GOT3 (cell line): ENCODE measurements around the gene NHSL2.

Experiments used
- DNase-seq: peaks from one replicate; lab custom pipeline; 2025; ENCODE audit warnings: mixed read lengths; lab: John Stamatoyannopoulos, UW

Gene NHSL2

DNA sequence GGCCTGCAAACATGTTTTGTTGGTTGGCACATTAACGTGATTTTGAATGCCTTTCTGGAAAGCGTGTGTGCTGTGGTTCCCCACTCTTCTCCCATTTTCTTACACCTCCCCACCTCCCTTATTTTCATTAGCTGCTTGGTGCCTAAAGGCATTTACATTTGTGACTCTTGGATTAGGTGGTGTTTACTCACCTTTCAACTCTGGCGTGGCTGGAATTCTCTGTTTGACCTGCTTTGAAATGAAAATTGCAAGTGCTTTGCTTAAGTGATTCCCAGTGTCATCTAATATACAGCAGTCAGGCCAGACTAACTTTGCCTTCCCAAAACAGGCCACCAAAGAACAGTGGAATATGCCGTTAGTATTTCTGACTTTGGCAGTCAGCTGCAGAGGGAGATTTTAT, 80.5 kb downstream of the NHSL2 start:
- DNase-seq: no peak

DNA sequence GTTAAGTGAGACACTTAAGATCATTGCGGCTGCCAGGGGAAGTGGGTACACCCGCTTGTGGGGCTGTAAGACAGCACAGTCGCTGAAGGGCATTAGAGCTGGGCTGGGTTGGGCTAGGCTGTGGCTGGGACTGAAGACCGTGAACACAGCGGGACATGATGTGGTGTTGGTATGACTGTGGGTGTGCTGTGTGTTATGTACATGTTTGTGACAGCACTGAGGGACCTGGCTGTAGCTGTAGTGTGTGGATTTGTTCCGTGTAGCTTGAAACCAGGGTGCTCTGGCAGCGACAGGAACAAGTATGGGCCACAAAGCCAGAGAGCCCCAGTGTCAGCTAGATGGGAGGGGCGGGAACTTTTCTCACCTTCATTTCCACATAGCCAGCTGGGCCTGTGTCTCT, 82.1 kb downstream of the NHSL2 start:
- DNase-seq: no peak

DNA sequence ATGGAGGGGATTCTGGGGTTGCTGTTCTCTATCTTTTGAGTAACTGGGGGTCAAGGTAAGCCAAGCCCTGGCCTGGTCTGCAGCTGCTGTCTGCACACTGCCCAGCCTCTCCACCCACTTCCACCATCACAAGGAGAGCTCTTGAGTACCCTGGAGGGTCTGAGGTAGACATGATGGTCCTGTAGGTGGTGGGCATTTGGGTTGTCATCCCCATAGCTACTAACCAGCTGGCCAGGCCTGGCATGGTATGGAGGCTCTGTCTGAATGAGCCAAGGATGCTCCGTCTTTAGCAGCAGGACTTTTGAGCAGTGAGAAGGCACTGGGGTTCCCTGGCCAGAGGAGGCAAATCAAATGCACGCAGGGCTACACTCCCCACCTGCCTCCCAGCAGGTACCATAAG, 82.7 kb downstream of the NHSL2 start:
- no peak for DNase-seq

DNA sequence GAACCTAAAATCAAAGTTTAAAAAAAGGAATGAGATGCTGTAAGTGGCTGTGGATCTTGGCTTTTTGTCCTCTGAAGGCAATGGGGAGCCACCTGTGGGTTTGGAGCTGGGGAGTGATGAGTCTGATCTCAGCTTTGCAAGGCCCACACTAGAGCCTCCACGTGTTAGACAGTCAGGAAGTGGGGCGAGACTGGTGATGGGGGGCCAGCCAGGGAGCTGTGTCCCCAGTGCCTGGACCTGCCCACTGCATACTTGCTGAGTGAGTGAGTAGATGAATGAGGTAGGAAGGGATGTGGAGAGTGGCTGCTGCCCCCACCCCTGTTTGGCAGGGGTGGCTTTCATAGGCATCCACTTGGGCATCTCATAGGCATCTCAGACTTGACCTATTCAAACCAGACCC, 84.0 kb downstream of the NHSL2 start:
- DNase-seq: no peak

DNA sequence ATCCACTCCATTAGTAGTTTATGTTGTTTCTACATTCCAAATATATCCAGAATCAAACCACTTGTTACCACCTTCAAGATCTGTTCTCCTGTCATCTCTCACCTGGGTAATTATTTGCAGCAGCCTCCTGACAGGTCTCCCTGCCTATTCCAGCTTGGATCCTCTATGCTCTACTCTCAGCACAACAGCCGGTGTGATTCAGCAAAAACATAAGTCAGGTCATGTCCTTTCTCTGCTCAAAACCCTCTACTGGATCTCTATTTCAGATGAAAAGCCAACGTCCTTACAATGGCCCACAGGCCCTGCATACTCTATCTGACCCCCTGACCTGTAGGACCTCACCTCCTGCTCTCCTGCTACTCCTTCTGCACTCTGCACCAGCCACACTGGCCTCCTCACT, 84.5 kb downstream of the NHSL2 start:
- no peak for DNase-seq

DNA sequence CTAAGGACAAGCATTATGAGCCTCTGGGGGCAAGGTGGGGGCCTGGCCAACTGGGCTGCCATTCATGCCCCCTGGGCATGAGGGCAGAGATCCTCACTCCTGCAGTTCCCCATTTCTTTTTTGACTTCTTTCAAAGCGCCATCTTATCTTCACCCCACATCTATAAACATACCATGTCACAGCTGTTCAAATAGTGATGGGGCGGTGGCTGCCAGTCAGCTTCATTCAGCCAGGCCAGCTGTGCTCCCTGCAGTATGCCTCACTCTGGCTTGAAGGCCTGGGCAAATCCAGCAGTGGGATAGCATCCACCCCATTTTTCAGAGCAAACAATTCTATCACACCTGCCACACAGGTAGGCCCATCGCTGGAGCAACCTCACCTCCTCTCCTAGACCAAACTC, 85.5 kb downstream of the NHSL2 start:
- no peak for DNase-seq

DNA sequence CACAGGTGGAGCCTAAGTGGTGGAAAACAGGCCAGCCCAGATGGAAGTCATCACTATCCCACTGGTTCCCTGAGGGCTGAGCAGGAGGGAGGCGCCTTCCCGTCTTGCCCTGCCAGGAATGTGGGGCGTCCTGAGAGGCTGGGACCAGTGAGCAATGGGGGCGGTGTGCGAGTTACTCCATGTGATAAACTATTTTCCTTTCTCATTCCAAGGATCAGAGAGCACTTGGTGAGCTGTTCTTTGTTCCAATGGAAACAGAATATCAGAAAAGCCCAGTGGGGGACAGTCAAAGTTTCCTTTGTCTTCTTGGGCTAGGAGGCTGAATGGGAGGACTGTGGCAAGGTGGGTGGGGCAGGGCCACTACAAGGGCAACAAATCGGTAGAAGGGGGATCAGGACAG, 86.2 kb downstream of the NHSL2 start:
- no peak for DNase-seq

DNA sequence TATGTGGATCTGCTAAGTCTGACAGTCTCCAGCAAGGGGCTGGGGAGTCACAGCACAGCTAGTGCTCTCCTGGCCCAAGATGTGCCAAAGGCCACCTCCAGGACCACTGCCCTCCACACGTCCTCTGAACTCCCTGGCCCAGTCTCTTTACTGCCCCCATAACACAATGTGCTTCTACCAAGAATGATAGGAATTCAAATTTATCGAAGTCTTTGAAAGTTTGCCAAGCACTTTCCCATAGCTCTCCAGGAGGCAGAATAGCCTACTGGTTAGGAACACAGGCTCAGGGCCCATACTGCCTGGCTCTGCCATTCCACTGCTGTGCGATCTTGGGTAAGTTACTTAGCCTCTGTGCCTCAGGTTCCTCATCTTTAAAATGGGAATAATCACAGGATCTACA, 86.7 kb downstream of the NHSL2 start:
- no peak for DNase-seq

DNA sequence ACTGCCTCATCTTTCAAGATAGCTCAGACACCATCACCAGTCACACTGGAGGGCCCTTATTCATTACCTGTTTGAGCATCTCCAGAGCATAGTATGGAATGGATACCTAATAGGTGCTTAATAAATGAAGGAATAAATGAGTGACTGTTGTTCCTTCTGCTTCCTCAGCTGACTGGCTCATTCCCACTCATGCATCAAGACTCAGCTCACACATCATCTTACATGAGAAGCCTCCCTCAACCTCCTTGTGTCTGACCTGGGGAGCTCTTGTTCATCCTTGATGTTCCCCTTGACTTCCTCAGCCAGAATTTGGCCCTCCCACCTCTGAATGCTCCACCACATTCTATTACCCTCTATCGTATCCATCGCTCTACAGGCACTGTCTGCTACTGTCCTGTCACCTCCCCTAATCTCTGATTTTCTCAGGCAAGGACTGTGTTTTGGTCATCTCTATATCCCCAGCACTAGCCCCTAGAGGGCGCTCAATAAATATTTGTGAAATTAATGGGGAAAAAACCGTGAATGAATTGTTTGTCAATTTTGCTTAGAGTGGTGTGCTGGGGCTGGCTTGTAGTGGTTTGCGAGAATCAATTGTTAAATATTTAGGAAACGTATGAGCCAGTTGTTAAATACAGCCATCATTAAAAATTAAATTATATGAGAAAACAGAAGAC, 88.3 kb downstream of the NHSL2 start:
- no peak for DNase-seq

DNA sequence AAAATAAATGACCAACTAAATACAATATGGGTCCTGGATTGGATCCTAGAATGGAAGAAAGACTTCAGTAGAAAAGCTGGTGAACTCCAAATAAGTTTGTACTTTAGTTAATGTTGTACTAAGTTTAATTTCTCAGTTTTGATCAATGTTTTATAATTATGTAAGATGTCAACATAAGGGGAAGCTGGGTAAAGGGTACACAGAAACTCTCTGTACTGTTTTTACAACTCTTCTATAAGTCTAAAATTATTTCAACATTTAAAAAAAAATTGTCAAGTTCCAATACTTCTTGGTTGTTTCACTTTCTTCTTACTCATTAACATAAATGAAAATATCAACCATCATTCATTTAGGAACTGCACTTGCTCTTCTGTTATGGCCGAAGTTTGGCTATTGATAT, 88.9 kb downstream of the NHSL2 start:
- DNase-seq: no peak

DNA sequence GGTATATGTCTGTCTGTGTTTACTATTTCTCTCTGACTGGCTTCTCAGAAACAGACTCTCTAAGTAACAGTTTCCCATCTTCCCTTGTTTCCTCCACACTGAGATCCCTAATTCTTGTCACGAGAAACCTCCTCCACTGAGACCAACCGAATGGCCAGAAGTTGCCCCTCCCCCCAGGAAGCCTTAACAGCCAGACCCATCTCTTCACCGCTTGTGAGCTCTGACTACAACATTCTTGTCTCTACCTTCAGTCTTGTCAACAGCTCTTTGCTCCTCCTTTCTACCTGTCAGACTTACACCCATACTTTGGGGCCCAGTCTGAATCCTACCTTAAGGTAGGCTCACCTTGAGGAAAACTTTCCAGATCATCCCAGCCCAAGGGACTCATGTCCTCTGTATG, 90.8 kb downstream of the NHSL2 start:
- DNase-seq: no peak

DNA sequence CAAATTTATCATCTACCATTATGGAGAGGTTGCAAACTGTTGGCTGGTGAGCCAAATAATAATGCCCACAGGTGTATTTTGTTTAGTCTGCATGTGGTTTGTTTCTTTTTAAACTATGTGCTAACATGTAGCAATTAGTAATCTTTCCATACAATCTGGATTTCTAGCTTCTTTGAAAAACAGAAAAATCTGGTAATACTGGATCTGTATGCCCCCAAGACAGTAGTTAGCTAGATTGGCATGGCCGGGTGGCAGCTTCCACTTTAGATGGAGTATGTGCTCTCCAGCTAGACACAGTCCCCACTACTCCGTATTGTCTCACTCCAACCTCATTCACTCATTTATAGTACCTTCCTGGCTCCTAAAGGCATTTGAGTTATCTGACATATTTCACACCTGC, 91.3 kb downstream of the NHSL2 start:
- DNase-seq: no peak

DNA sequence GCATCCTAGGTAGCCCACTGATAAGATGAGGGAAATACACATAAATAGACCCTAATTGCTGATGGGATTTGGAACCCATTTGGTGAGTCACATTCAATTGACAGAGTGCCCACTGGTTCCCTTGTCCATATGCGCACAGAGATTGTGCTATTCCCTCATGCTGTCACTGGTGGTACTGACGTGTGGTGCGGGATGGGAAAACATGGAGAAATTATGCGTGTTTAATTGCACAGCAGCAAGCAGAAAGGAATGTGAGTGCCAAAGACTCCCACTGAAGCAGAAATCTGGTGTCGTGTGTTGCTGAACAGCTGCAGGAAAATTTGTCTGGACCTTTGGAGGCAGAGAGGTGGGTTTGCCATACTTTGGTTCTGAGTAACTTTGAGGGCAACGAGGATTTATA, 92.2 kb downstream of the NHSL2 start:
- DNase-seq: no peak

DNA sequence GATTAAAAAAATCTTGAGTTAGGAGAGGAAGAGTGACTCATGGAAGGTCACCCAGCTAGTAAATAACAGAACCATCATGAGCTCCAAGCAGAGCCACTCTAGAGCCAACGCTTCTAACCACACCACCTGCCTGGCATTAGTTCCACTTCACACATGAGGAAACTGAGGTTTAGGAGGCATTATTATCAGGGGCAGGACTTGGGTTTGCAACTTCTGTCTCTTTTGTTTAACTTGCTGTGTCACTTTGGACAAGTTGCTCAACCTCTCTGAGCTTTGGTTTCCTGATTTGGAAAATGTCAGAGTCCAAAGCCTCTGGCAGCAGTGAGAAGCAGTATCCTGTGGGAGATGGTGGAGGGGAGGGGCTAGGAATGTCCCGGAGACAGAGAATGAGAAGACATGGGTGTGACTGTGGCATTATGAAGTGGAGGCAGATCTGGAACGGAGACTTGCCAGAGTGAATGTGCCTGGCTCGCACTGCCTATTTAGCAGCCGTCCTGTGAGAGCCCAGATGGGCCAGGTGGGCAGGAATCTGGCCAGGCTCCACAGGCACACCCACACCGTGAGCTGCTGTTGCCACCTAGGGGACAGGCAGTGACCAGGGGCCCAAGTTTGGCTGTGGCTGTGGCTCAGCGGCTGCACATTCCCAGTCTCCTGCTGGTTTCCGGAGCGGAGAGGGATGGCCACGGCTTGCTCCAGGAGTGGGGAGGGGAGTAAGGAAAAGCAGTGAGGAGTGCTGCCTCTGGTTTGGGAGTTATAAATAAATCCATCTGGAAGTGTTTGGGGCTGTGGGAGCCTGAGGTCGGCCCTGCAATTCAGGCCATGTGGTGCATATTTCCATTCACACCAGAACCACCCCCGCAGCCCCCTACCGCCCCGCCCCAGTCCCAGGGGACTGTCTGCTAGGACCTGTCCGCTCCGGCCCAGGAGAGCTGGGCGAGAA, 93.4 kb downstream of the NHSL2 start:
- no peak for DNase-seq

DNA sequence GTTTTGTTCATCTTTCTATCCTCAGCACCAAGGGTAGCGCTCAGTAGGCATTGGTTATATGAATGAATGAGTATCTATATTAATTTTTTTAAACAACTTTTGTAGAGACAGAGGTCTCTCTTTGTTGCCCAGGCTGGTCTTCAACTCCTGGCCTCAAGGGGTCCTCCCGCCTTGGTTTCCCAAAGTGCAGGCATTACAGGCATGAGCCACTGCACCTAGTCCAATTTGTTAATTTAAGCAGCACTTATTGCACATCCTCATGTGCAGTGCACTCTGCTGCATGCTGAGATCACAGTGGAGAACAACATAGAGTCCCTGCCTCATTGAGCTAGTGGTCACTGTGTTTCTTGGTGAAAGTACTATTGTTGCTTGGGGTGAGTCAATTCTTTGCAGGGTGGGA, 94.4 kb downstream of the NHSL2 start:
- DNase-seq: no peak

DNA sequence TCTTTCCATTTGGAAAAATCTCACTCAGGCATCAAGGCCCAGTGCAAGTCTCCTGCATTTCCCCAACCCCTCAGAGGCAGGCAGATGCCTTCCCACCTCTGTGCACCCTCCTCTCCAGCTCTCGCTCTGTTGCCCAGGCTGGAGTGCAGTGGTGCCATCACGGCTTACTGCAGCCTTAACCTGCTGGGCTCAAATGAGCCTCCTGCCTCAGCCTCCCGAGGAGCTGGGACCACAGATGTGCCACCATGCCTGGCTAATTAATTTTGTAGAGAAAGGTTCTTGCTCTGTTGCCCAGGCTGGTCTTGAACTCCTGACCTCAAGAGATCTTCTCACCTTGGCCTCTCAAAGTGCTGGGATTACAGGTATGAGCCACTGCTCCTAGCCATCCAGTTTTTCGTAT, 95.8 kb downstream of the NHSL2 start:
- no peak for DNase-seq

DNA sequence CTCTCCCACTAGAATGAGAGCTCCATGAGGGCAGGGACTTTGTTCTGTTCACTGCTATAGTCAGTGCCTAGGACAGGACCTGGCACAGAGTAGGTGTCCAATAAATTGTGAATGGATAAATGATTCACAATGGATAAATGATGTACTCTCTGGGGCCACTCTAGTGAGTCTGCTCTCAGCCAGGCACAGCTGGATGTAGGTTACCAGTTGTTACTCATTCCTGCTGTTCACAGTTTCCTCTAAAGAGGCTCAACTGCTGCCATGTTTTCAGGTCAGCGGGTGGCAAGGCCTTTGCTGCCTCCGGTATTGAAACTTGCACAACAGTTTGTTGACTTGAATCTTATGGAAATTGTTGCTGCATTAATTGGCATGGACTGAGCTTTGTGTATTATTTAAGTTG, 99.1 kb downstream of the NHSL2 start:
- DNase-seq: no peak

DNA sequence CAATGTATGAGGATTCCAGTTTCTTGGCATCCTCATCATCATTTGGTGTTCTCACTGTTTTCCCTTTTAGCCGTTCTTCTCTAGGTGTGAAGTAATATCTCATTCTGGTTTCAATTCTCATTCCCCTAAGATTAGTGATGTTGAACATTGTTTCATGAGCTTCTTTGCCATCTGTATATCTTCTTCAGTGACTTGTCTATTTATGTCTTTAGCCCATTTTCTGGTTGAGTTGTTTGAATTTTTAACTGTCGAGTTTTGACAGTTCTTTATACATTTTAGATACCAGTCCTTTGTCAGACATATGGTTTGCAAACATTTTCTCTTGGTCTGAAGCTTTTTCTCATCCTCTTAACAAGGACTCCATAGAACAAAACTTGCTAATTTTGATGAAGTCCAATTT, 101.1 kb downstream of the NHSL2 start:
- DNase-seq: no peak

DNA sequence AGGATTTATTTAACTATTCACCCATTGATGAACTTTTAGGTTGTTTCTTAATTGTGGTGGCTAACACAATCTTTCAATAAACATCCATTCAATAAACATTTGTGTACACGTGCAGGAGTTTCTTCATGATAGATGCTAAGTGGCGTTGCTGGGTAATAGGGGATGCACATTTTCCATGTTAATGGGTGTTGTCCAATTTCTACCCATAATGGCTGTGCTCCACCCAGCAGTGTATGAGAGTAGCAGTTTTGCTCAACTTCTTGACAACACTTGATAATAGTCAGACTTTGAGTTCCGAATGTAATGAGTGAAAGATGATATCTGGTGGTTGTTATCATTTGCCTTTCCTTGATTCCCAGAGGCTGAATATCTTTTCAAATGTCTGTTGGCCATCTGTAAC, 104.7 kb downstream of the NHSL2 start:
- no peak for DNase-seq

DNA sequence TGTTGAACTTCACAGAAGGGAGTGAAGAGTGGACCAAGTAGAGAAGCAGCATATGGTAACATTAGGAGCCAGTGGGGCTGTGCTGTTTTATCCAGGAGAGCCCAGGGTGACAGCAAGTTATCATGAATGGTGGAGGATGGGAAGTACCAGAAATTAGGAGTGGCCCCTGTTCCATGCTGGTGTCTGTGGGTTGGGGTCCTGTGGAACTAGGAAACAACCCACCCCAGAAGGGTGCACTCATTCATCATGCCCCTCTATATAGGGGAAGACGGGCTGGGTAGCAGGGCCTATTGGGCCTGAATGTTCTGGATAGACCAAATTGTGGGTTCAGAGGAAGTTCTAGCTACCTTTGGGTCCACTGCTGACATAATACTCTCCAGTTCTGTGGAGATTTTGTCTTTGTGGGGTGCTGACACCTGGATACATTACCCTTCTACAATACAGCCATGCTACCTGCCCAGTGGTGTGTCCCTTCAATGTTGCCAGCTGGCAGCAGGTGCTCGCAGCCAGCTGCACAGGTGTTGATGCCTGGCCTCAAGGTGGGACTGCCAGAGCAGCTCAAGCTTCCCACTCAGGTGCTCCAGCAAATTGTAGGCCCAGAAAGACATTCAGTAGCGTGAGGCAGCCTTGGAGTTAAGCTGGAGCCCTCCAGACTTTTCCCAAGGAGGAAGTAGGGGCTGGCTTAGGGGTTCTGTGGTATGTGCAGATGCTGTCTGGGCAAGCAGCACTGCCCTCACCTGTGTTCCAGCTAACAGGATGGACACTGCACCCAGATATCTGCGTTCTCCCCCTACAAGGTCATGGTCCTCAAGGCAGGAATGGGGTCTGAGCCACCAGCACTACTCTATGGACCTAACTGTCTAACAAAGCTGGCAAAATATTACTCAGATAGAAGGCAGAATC, 106.5 kb downstream of the NHSL2 start:
- DNase-seq: no peak

DNA sequence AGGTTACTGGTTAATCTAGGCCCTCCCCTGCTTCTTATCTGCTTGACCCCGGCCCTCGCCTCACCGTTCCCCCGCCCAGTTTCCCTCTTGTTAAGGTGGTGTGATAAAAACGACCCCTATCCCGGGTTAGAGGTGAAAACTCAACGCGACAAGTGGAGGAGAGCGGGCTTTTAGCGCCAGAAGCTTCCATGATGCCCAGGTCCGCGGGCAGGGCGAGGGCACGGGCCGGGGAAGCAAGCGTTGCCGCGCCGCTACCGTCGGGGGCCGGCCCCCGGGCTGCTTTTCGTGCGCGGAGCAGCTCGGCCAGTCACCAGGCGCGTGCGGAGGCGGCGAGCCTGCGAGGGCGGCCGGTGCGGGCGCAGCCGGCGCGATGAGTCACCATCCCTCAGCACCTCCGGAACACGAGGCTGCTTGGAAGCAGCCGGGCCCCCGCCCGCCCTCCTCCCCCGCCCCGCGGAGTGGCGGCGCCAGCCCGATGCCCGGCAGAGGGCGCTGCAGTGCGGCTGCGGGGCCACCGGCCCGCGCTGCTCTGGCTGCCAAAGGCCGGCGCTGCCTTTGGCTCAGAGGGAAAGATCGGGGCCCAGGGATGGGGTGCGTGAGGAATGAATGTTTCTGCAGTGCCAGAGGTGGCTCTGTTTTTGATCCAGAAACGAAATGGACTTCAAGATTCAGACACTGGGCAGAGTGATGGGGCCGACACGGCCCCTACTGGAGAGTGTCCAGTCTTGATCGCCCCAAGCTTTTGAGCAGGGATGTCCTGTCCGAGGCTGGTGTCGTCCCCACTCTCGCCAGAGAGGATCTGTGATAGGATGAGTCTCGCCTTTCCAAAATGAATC, 107.8 kb downstream of the NHSL2 start:
- peak; percentile 72 for DNase-seq

DNA sequence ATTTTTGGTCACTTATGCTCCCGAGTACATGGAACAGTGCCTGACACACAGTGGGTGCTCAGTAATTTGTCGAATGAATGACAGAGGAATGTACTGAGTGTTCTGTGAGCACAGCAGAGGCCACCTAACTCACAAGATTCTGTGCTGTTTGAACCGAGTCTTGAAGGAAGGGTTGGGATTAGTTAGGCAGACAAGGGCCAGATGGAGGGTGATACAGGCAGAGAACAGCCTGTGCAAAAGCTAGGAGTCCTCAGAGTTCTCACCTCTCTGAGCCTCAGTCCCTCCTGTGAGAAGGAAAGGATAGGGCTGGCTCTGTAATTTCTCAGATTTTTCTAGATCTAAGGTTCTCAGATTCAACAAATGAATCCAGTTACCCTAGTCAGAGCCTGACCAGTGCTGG, 108.8 kb downstream of the NHSL2 start:
- DNase-seq: no peak
